GM12875 (cell line): ENCODE measurements around the gene MCEMP1.
A peak's percentile ranks its signal among the peaks of the same experiment; 100 is the strongest.

Experiments used
- H3K4me3 ChIP-seq: one replicate; pipeline ENCODE4 v1.5.1; 2011; ENCODE audit warnings: low read depth, low read length, control low read depth
- CTCF ChIP-seq: IDR thresholded peaks from 2 replicates; pipeline ENCODE4 v1.5.1; 2011; ENCODE audit warnings: low read depth, mild to moderate bottlenecking, control low read depth, inconsistent platforms, low read length, moderate library complexity, borderline replicate concordance; ENCODE audit not compliant: insufficient read depth

MCEMP1 gene

GRCh38 chr19:7674010-7675005 is 2.6 kb upstream of the MCEMP1 start:
- no peak overlapping the region for H3K4me3 ChIP-seq
- no peak for TF ChIP-seq CTCF

GRCh38 chr19:7676376-7676775 is 514 bp upstream of the MCEMP1 start:
- TF ChIP-seq CTCF = no peak
- H3K4me3 ChIP-seq = peak overlapping the region; percentile 39

- H3K4me3 ChIP-seq = no peak overlapping the region
- no peak for TF ChIP-seq CTCF
Observed at GRCh38 chr19:7677669-7678311, 900 bp downstream of the MCEMP1 start.

GRCh38 chr19:7678971-7679751 is 2.3 kb downstream of the MCEMP1 start:
- no peak overlapping the region for H3K4me3 ChIP-seq

GRCh38 chr19:7679771-7680605 is 3.1 kb downstream of the MCEMP1 start:
- H3K4me3 ChIP-seq = peak overlapping the region; percentile 99
- TF ChIP-seq CTCF = no peak

More at GRCh38 chr19:7678971-7679751, 2.3 kb downstream of the MCEMP1 start:
- TF ChIP-seq CTCF = peak; percentile 71; the same call in 1 of the 2 replicates
